GM12878 (cell line): ENCODE measurements around the gene PSORS1C1. TPM values are rescaled to one million over a fixed set of nuclear protein-coding genes. Genes with fewer than 3 reads are reported as not detected.

Experiments used
- ATAC-seq: fragments of 200-7000 bp; cut with Tn5 transposase; 3 replicates; pipeline ENCODE4 v1.9.1; 2020; ENCODE audit warnings: mild to moderate bottlenecking, moderate library complexity
- BruUV-seq: library from RNA; stranded (reverse); fragments of 400-500 nt; replicated peaks from 2 replicates; lab custom pipeline; 2021; lab: Mats Ljungman, UMichigan
- CTCF ChIA-PET: fragments of 300-600 bp; sonication (Branson Sonifier 250); formaldehyde crosslinking; extraction: SDS; loops from one replicate; lab custom pipeline; 2021; ENCODE audit warnings: inconsistent platforms; lab: Yijun Ruan, JAX
- POLR2A ChIA-PET: fragments of 350-600 bp; formaldehyde crosslinking; extraction: SDS; loops from one replicate; lab custom pipeline; 2021; ENCODE audit warnings: inconsistent platforms; lab: Charles Lee
- RAD21 ChIA-PET: fragments of 300-600 bp; sonication (Branson Sonifier 250); formaldehyde crosslinking; loops from one replicate; lab custom pipeline; 2023; ENCODE audit warnings: antibody characterized with exemption; ENCODE audit not compliant: unreplicated experiment; lab: Charles Lee
- SMC1A ChIA-PET: fragments of 300-600 bp; sonication (Branson Sonifier 250); formaldehyde crosslinking; loops from one replicate; lab custom pipeline; 2023; ENCODE audit not compliant: unreplicated experiment, uncharacterized antibody; lab: Charles Lee
- DNase-seq: peaks from one replicate; pipeline ENCODE4 v3.0.0-alpha.2; 2011; ENCODE audit warnings: low read depth, low spot score
- FAIRE-seq: peaks from 3 replicates; lab custom pipeline; 2011; peaks lifted over from hg19 to GRCh38; lab: Jason Lieb, UNC
- H2AFZ ChIP-seq: 2 replicates; pipeline ENCODE4 v1.6.0; 2011; ENCODE audit warnings: low read depth, low read length, control low read depth; ENCODE audit not compliant: control insufficient read depth
- H3K27ac ChIP-seq: 2 replicates; pipeline ENCODE4 v1.5.1; 2011; ENCODE audit warnings: control low read depth; ENCODE audit not compliant: control insufficient read depth, insufficient read depth
- H3K27me3 ChIP-seq, 2 experiments: replicated peaks in 1 of 2; 2 replicates each; pipeline versions ENCODE4 v1.6.0 to v1.6.1; 2011; ENCODE audit warnings: low read length in 1 of 2; ENCODE audit not compliant: control insufficient read depth in 2 of 2, insufficient read depth in 2 of 2
- H3K36me3 ChIP-seq, 2 experiments: 2 replicates each; pipeline ENCODE4 v1.5.1; 2011; ENCODE audit warnings: low read length in 1 of 2; ENCODE audit not compliant: control insufficient read depth in 2 of 2, insufficient read depth in 2 of 2
- H3K4me1 ChIP-seq: 2 replicates; pipeline ENCODE4 v1.6.1; 2011; ENCODE audit warnings: mild to moderate bottlenecking, low read length, moderate library complexity, mixed read lengths; ENCODE audit not compliant: control insufficient read depth, insufficient read depth
- H3K4me2 ChIP-seq: 2 replicates; pipeline ENCODE4 v1.6.0; 2011; ENCODE audit warnings: control low read depth; ENCODE audit not compliant: control insufficient read depth, insufficient read depth
- H3K4me3 ChIP-seq: fragments of 200-600 bp; sonication (generic); 2 replicates; pipeline ENCODE4 v1.5.1; 2016
- H3K79me2 ChIP-seq: 2 replicates; pipeline ENCODE4 v1.6.0; 2011; ENCODE audit warnings: low read length; ENCODE audit not compliant: control insufficient read depth, insufficient read depth
- H3K9ac ChIP-seq: 2 replicates; pipeline ENCODE4 v1.8.0; 2011; ENCODE audit warnings: low read length, control low read depth, mixed read lengths; ENCODE audit not compliant: control insufficient read depth, insufficient read depth
- H3K9me3 ChIP-seq: replicated peaks from 3 replicates; pipeline ENCODE4 v1.5.1; 2011; ENCODE audit warnings: mild to moderate bottlenecking, low read length; ENCODE audit not compliant: control insufficient read depth, insufficient read depth
- H4K20me1 ChIP-seq: 2 replicates; pipeline ENCODE4 v1.6.0; 2011; ENCODE audit not compliant: control insufficient read depth, insufficient read depth
- HDAC2 ChIP-seq: fragments of 200-600 bp; sonication (generic); IDR thresholded peaks from 2 replicates; pipeline ENCODE4 v1.6.1; 2017
- HDAC6 ChIP-seq: fragments of 200-600 bp; sonication (generic); IDR thresholded peaks from one replicate; pipeline ENCODE4 v1.8.0; 2017; ENCODE audit warnings: antibody characterized with exemption; ENCODE audit not compliant: unreplicated experiment
- NKRF ChIP-seq: fragments of 450-650 bp; conservative IDR thresholded peaks from 2 replicates; pipeline ENCODE4 v1.6.1; 2017; ENCODE audit warnings: mild to moderate bottlenecking, moderate library complexity
- PAX5 ChIP-seq: IDR thresholded peaks from 2 replicates; pipeline ENCODE4 v1.6.1; 2011; ENCODE audit warnings: low read depth, low read length, borderline replicate concordance
- REST ChIP-seq: IDR thresholded peaks from 2 replicates; pipeline ENCODE4 v1.6.1; 2012; ENCODE audit warnings: mild to moderate bottlenecking, low read depth, low read length
- STAT1 ChIP-seq: fragments of 450-650 bp; conservative IDR thresholded peaks from 2 replicates; pipeline ENCODE4 v1.6.1; 2014; ENCODE audit warnings: antibody characterized with exemption, mild to moderate bottlenecking
- WGBS: methylation state at CpG from one replicate; pipeline ENCODE4 v1.1.6; 2016; ENCODE audit warnings: low lambda C conversion rate; ENCODE audit not compliant: insufficient replicate concordance, insufficient coverage; ENCODE audit errors: missing lambda C conversion rate; 5-methylcytosine and 5-hydroxymethylcytosine counted together
- in situ Hi-C: fragments of 300-500 bp; cut with MboI; formaldehyde crosslinking; loops from 9 replicates; pipeline ENCODE4 v1.14.3; 2018; ENCODE audit warnings: mixed read lengths
- intact Hi-C: fragments of 100-400 bp; cut with micrococcal nuclease; formaldehyde crosslinking; loops from one replicate; pipeline ENCODE4 v1.14.2; 2022; ENCODE audit not compliant: unreplicated experiment
- polyA plus RNA-seq, 11 experiments: library from polyadenylated mRNA; depleted of rRNA in 4 of 11; unstranded in 6 of 11; stranded (reverse) in 5 of 11; fragments of >200 nt; fragmentation: Nextera tagmentation in 4 of 11; fragmentation: Illumina TruSeq in 1 of 11; extraction: Ambion mirVana in 4 of 11; extraction: Trizol in 1 of 11; gene quantifications; 1 replicate in 1 of 11; 2 replicates in 10 of 11; pipeline versions ENCODE4 v1.2.1 to v1.2.3, GENCODE V29; 2011 to 2016; ENCODE audit warnings: inconsistent platforms in 2 of 11, missing spikeins in 2 of 11, low read depth in 1 of 11
- total RNA-seq, 4 experiments: library from RNA; depleted of rRNA in 3 of 4; stranded (reverse); fragments of >200 nt in 3 of 4; fragmentation: Illumina TruSeq in 1 of 4; extraction: Trizol in 1 of 4; gene quantifications; 2 replicates each; pipeline versions ENCODE4 v1.2.1 to v1.2.3, GENCODE V29; 2013 to 2021

The PSORS1C1 gene
- total and polyA plus RNA-seq, 10 of the 15 experiments (the other 5 are each of a cell fraction or from before 2014, with no cell fraction given), result 0.13 to 1.00 (median 0.20) TPM; not detected in 5

- no peaks in the 10 kb centered on the region for H4K20me1 ChIP-seq
- no peak for DNase-seq
- H3K27me3 ChIP-seq, result no peaks in the 10 kb centered on the region
- H3K4me2 ChIP-seq, result no peak overlapping the region
- no peaks in the 10 kb centered on the region for H3K9me3 ChIP-seq
- H3K79me2 ChIP-seq, result no peaks in the 10 kb centered on the region
- SMC1A ChIA-PET, result interaction anchor here (1.0 kb wide), 1 partner anchor 50 kb away, joined by 5 read pairs; no protein-coding TSS in a partner anchor
- ATAC-seq, result no peak
- CTCF ChIA-PET, result interaction anchor here (0.7 to 22.9 kb wide), 3 partner anchors 12 to 224 kb away, joined by 3 to 326 read pairs (median 5); no protein-coding TSS in a partner anchor
- TF ChIP-seq HDAC2 (no peak), NKRF (no peak), PAX5 (no peak), REST (no peak), STAT1 (no peak), HDAC6 (no peak)
- BruUV-seq, result no TSS peak
- no peak overlapping the region for H3K27ac ChIP-seq
- H3K4me3 ChIP-seq, result no peak overlapping the region
- RAD21 ChIA-PET, result interaction anchor here (0.7 kb wide), 1 partner anchor 49 kb away, joined by 3 read pairs; no protein-coding TSS in a partner anchor
- FAIRE-seq, result no peak
- peaks cover 3% of the 10 kb centered on the region for H3K4me1 ChIP-seq
- POLR2A ChIA-PET, result interaction anchor here (1.6 kb wide), 1 partner anchor 12 kb away, joined by 4 read pairs; no protein-coding TSS in a partner anchor
- H3K9ac ChIP-seq, result no peak overlapping the region
- H3K36me3 ChIP-seq, result peaks cover 0 to 4% of the 10 kb centered on the region in 2 experiments; a peak in 1 of 4 replicates
- intact Hi-C loops, result no loop called here
- no peak overlapping the region for H2AFZ ChIP-seq
- 49% methylated on average over 2 of the region's 2 CpGs for WGBS
- in situ Hi-C loops, result no loop called here
These were observed 27.8 kb downstream of the PSORS1C1 start for GRCh38 chr6:31142361-31142761.
